Gastroesophageal sphincter (tissue), 4 donors: Measurements from ENCODE around the gene DCP1B. TPM values are rescaled to one million over a fixed set of nuclear protein-coding genes. Genes with fewer than 3 reads are reported as not detected.

Experiments used
- ATAC-seq: fragments of 150-250 bp; one replicate; pipeline ENCODE4 v1.9.1; 2016; ENCODE audit warnings: mild to moderate bottlenecking, moderate library complexity
- H3K27ac ChIP-seq, 4 donors: fragments of 200-600 bp; sonication (generic) in 3 of 4; 1 replicate in 3 of 4; 2 replicates in 1 of 4; pipeline ENCODE4 v1.5.1; 2016 to 2019
- H3K27me3 ChIP-seq: fragments of 200-600 bp; sonication (generic); one replicate; pipeline ENCODE4 v1.5.1; 2019
- H3K36me3 ChIP-seq, 2 donors: fragments of 200-600 bp; sonication (generic); one replicate each; pipeline ENCODE4 v1.5.1; 2019; ENCODE audit warnings: control low read depth in 1 of 2
- H3K4me1 ChIP-seq, 3 donors: fragments of 200-600 bp; sonication (generic); 1 replicate in 2 of 3; 2 replicates in 1 of 3; pipeline ENCODE4 v1.5.1; 2016 to 2019; ENCODE audit warnings: control low read depth in 2 of 3
- H3K4me3 ChIP-seq, 2 donors: fragments of 200-600 bp; sonication (generic); one replicate each; pipeline ENCODE4 v1.5.1; 2019; ENCODE audit warnings: mild to moderate bottlenecking in 1 of 2, moderate library complexity in 1 of 2
- H3K9me3 ChIP-seq, 3 donors: fragments of 200-600 bp; sonication (generic); one replicate each; pipeline ENCODE4 v1.5.1; 2017 to 2019; ENCODE audit warnings: control low read depth in 2 of 3
- CTCF ChIP-seq, 4 experiments: fragments of 200-600 bp in 2 of 4; fragments of 450-650 bp in 2 of 4; sonication (generic) in 1 of 4; IDR thresholded peaks; one replicate each; pipeline ENCODE4 v1.5.1; 2017 to 2019; ENCODE audit warnings: antibody characterized with exemption in 4 of 4, mild to moderate bottlenecking in 2 of 4, moderate library complexity in 2 of 4
- EP300 ChIP-seq: sonication (generic); formaldehyde crosslinking; IDR thresholded peaks from one replicate; pipeline ENCODE4 v1.6.1; 2017; ENCODE audit warnings: antibody characterized with exemption, mild to moderate bottlenecking
- POLR2A ChIP-seq, 2 donors: fragments of 450-650 bp; IDR thresholded peaks; one replicate each; pipeline ENCODE4 v1.6.1; 2017; ENCODE audit warnings: antibody characterized with exemption in 2 of 2, mild to moderate bottlenecking in 2 of 2, moderate library complexity in 1 of 2
- POLR2AphosphoS5 ChIP-seq: sonication (generic); formaldehyde crosslinking; IDR thresholded peaks from one replicate; pipeline ENCODE4 v1.6.1; 2017; ENCODE audit warnings: antibody characterized with exemption
- WGBS, 2 donors: methylation state at CpG; one replicate each; pipeline ENCODE4 v1.1.5; 2018; ENCODE audit warnings: low coverage in 1 of 2; 5-methylcytosine and 5-hydroxymethylcytosine counted together
- total RNA-seq, 4 donors: library from RNA; depleted of rRNA; stranded (reverse); fragments of >200 nt; gene quantifications; one replicate each; pipeline ENCODE4 v1.1.0, GENCODE V29; 2016

DCP1B gene
- total RNA-seq: 10 to 100 TPM; 26.1 to 30.4 (median 27.9) TPM

- ATAC-seq: peak; percentile 99
- Histone ChIP-seq H3K27ac (peak within 1 kb of the TSS; percentile 92 to 99 (median 97)), H3K4me1 (peaks cover 11 to 59% (median 14%) of the 10 kb centered on the region in 3 donors), H3K4me3 (peak within 1 kb of the TSS; percentile 83 to 100), H3K9me3 (no peaks in the 10 kb centered on the region), H3K36me3 (no peaks in the 10 kb centered on the region), H3K27me3 (no peaks in the 10 kb centered on the region)
- TF ChIP-seq CTCF (IDR thresholded peaks at IDR 0.05) (peak in 3 of 4 experiments; percentile 22 to 34 (median 22)), POLR2A (IDR thresholded peaks at IDR 0.05) (peak; percentile 52 to 62), EP300 (no peak), POLR2AphosphoS5 (peak; percentile 90)
- WGBS, 2 donors: 0 to 5% methylated on average over 20 to 21 of the region's 55 CpGs
Measured at GRCh38 chr12:2004113-2004929, at the start of gene DCP1B. DCP1B (minus strand) TSS chr12:2004457; CDS start chr12:2004431, 26 bp downstream.

DNA sequence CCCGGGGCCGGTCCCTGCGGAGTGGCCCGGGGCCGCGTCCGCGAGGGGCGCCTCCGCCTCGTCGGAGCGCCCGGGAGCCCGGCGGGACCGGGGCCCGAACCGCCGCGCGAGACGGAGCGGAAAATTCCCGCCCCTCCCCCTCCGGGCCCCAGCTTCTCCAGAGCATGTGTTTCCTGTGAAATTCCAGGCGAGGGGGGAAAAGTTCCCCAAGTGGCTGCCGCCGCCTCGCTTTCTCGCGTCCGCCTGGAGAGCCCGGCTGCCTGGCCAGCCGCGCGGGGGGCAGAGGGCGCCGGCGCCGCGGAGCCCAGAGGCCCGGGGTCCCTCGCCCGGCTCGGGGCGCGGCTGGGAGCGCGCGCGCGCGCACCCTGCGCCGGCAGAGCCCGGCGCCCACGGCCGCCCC, 49.4 kb upstream of the DCP1B start:
- Histone ChIP-seq H3K9me3 (no peaks in the 10 kb centered on the region), H3K4me3 (peak overlapping the region; percentile 86 to 97), H3K27me3 (peaks cover 12% of the 10 kb centered on the region), H3K27ac (peak overlapping the region; percentile 93 to 97 (median 96)), H3K4me1 (peaks cover 4 to 58% (median 14%) of the 10 kb centered on the region in 3 donors), H3K36me3 (no peaks in the 10 kb centered on the region)
- TF ChIP-seq POLR2A (IDR thresholded peaks at IDR 0.05): no peak
- TF ChIP-seq EP300: no peak
- no peak for TF ChIP-seq POLR2AphosphoS5
- no peak for TF ChIP-seq CTCF (IDR thresholded peaks at IDR 0.05)
- WGBS, 2 donors: 0% methylated on average over 1 of the region's 60 CpGs; no CpG with 5 or more reads in 1 of the 2 donors
- peak; percentile 8 for ATAC-seq

GRCh38 chr12:2052826-2053678, 48.8 kb upstream of the DCP1B start, which contains the start of gene CACNA1C:
CACNA1C (plus strand) TSS chr12:2052987; CDS start chr12:2053563, 576 bp downstream.
- WGBS, 2 donors: 1 to 2% methylated on average over 12 to 14 of the region's 90 CpGs
- peak within 1 kb of the TSS; percentile 93 to 97 (median 96) for H3K27ac ChIP-seq
- peaks cover 4 to 52% (median 14%) of the 10 kb centered on the region in 3 donors for H3K4me1 ChIP-seq
- H3K9me3 ChIP-seq: no peaks in the 10 kb centered on the region
- H3K36me3 ChIP-seq: no peaks in the 10 kb centered on the region
- ATAC-seq: peak; percentile 88
- peak within 1 kb of the TSS; percentile 86 to 97 for H3K4me3 ChIP-seq
- peaks cover 12% of the 10 kb centered on the region for H3K27me3 ChIP-seq
- peak; percentile 63 for TF ChIP-seq POLR2A (IDR thresholded peaks at IDR 0.05)
- peak; percentile 27 to 67 (median 56) for TF ChIP-seq CTCF (IDR thresholded peaks at IDR 0.05)
- TF ChIP-seq POLR2AphosphoS5: peak; percentile 20
- no peak for TF ChIP-seq EP300

GRCh38 chr12:2051700-2052621, 47.7 kb upstream of the DCP1B start:
- no peaks in the 10 kb centered on the region for H3K9me3 ChIP-seq
- H3K36me3 ChIP-seq: no peaks in the 10 kb centered on the region
- 13 to 19% methylated on average over 15 to 21 of the region's 52 CpGs for WGBS, 2 donors
- H3K27ac ChIP-seq: peak overlapping the region; percentile 52 to 97 (median 94)
- peak; percentile 3 for ATAC-seq
- peak overlapping the region; percentile 79 to 86 for H3K4me3 ChIP-seq
- peaks cover 3 to 41% (median 14%) of the 10 kb centered on the region in 3 donors for H3K4me1 ChIP-seq
- peaks cover 12% of the 10 kb centered on the region for H3K27me3 ChIP-seq
- TF ChIP-seq POLR2AphosphoS5 (no peak), CTCF (IDR thresholded peaks at IDR 0.05) (peak in 1 of 4 experiments; percentile 45)
